ENCODE data around the gene EYA3.

DNA sequence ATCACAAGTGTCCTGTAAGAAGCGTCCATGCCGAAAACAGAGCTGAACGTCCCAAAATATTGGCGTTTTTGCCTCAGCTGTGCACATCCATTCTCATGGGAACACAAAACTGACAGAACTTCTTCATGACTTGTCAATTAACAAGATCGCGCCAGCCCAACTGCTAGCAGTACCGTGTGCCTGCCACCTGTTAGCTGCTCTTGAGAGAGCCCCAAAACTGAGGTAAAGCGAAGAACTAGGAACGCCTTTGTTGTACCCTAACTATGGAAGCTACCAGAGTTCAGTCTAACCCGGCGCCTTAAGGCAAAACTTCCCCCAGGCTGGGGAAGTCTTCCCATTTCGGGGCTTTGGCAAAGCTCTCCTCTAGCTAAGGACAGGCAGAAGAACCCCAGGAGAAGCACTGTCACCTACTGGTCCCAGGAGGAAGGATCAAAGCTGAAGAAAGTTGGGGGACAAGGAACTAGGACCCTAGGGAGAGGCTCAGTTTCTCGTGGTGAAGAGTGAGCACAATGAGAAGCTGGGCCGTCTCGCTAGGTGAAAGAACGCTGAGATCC, 719 bp downstream of the EYA3 start:
- TF ChIP-seq, protein P1, sequence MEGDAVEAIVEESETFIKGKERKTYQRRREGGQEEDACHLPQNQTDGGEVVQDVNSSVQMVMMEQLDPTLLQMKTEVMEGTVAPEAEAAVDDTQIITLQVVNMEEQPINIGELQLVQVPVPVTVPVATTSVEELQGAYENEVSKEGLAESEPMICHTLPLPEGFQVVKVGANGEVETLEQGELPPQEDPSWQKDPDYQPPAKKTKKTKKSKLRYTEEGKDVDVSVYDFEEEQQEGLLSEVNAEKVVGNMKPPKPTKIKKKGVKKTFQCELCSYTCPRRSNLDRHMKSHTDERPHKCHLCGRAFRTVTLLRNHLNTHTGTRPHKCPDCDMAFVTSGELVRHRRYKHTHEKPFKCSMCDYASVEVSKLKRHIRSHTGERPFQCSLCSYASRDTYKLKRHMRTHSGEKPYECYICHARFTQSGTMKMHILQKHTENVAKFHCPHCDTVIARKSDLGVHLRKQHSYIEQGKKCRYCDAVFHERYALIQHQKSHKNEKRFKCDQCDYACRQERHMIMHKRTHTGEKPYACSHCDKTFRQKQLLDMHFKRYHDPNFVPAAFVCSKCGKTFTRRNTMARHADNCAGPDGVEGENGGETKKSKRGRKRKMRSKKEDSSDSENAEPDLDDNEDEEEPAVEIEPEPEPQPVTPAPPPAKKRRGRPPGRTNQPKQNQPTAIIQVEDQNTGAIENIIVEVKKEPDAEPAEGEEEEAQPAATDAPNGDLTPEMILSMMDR (IDR thresholded peaks at IDR 0.05; ENCODE audit: low read depth, low read length), result no peak
- TF ChIP-seq POLR2A (IDR thresholded peaks at IDR 0.05; ENCODE audit: extremely low read depth, insufficient read length) (no peak), MYC (IDR thresholded peaks at IDR 0.05; ENCODE audit: low read depth, low read length) (no peak)
- TF ChIP-seq, protein P2, sequence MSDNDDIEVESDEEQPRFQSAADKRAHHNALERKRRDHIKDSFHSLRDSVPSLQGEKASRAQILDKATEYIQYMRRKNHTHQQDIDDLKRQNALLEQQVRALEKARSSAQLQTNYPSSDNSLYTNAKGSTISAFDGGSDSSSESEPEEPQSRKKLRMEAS (IDR thresholded peaks at IDR 0.05; ENCODE audit: low read depth, low read length), result no peak
